ENCODE measurements around the gene MPP1.
A peak's percentile ranks its signal among the peaks of the same experiment; 100 is the strongest.
"Not testable (repeated sequence)": the region's sequence is repeated elsewhere in the genome, so short reads cannot be mapped to it uniquely, and the experiment has no call there.

The MPP1 gene

GRCh38 chrX:154804957-154805695 is at the start of gene MPP1:
Gene MPP1, minus strand, starts transcription at chrX:154805485. Its CDS starts 112 bp downstream, at chrX:154805373.
- DNase-seq (ENCODE audit: low read depth in 2 of 2): peak; percentile 15 to 16

DNA sequence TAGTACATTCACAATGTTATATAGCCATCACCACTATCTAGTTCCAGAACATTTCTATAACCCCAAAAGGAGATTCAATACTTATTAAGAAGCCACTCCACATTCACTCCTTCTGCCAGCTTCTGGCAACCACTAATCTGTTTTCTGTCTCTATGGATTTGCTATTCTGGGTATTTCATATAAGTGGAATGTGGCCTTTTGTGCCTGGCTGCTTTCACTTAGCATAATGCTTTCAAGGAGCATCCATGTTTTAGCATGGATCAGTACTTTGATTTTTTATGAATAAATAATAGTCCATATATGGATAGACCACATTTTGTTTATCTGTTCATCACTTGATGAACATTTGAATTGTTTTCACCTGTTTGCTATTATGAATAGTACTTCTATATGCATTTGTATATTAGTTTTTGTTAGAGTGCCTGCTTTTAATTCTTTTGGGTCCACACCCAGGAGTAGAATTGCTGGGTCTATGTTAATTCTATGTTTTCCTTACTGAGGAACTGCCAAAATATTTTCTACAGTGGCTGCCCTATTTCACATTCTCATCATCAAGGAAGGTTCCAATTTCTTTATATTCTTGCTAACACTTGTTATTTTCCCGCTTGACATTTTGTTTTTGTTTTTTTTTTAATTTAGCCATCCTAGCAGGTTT is 45.8 kb upstream of the MPP1 start:
- DNase-seq (ENCODE audit: low read depth in 2 of 2): no peak

GRCh38 chrX:154840856-154841255 is 35.6 kb upstream of the MPP1 start:
- DNase-seq (ENCODE audit: low read depth in 2 of 2): peak; percentile 42 to 47

DNA sequence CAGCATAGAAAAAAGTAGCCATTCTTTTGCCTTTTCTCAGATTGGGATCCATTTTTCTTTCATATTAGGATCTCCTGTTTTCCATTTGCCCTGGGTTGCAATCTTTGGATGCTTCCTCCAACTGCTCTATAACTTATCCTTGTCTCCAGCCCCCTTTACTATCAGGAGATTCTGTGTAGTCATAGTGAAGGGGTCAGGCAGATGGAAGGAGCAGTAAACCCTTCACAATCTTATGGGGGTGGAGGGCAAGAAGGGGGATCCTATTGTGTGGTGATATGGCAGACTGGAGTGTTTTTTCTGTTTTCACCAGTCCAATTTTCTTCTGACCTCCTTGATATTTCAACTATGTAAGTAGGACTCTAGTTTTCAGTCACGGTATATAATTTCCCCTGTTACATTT is 30.9 kb upstream of the MPP1 start:
- DNase-seq (ENCODE audit: low read depth in 2 of 2): no peak

- no peak for DNase-seq (ENCODE audit: low read depth in 2 of 2)
These were observed 29.3 kb upstream of the MPP1 start, which contains the start of gene SMIM9 for GRCh38 chrX:154834562-154834961. Gene SMIM9, minus strand, starts transcription at chrX:154834662. Its CDS starts 3,806 bp downstream, at chrX:154830856.

GRCh38 chrX:154833746-154834274 is 28.5 kb upstream of the MPP1 start:
- no peak for DNase-seq (ENCODE audit: low read depth in 2 of 2)

DNA sequence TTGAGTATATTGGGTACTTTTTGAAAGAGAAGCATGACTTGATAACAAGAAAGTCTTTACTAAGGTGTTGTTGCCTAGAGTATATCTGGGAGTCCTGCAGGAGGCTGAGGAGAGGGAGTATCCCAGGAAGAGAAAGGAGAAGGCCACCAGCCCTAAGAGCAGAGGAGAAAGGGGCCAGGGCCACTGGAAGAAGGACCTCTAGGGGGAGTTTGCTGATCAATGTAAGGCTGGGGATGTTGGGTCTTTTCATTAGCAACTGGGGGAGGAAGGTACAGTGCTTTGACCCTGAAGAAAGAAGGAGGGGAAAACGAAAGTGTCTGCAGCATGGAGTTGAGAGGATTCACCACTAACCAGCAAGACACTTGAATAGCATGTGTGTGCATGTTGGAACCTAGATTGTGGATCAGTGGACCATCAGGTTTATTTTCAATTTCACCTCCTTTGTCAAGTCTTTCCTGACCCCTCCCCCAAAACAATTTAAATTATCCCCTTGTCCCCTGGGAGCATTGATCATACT is 24.7 kb upstream of the MPP1 start:
- no peak for DNase-seq (ENCODE audit: low read depth in 2 of 2)

GRCh38 chrX:154829134-154829533 is 23.8 kb upstream of the MPP1 start:
- DNase-seq (ENCODE audit: low read depth in 2 of 2): no peak

- no peak for DNase-seq (ENCODE audit: low read depth in 2 of 2)
These were observed 22.7 kb upstream of the MPP1 start for GRCh38 chrX:154828016-154828408.

- no peak for DNase-seq (ENCODE audit: low read depth in 2 of 2)
These were observed 22.1 kb upstream of the MPP1 start for GRCh38 chrX:154827194-154828015.

- DNase-seq (ENCODE audit: low read depth in 2 of 2): not testable (repeated sequence)
These were observed 20.3 kb upstream of the MPP1 start for GRCh38 chrX:154825586-154825985.

GRCh38 chrX:154824638-154825037 is 19.4 kb upstream of the MPP1 start:
- no peak for DNase-seq (ENCODE audit: low read depth in 2 of 2)

- DNase-seq (ENCODE audit: low read depth in 2 of 2): no peak
These were observed 16.7 kb upstream of the MPP1 start for GRCh38 chrX:154822029-154822428.

- DNase-seq (ENCODE audit: low read depth in 2 of 2): no peak
These were observed 16.2 kb upstream of the MPP1 start for GRCh38 chrX:154821523-154821922.

GRCh38 chrX:154819771-154820341 is 14.6 kb upstream of the MPP1 start:
- no peak for DNase-seq (ENCODE audit: low read depth in 2 of 2)

DNA sequence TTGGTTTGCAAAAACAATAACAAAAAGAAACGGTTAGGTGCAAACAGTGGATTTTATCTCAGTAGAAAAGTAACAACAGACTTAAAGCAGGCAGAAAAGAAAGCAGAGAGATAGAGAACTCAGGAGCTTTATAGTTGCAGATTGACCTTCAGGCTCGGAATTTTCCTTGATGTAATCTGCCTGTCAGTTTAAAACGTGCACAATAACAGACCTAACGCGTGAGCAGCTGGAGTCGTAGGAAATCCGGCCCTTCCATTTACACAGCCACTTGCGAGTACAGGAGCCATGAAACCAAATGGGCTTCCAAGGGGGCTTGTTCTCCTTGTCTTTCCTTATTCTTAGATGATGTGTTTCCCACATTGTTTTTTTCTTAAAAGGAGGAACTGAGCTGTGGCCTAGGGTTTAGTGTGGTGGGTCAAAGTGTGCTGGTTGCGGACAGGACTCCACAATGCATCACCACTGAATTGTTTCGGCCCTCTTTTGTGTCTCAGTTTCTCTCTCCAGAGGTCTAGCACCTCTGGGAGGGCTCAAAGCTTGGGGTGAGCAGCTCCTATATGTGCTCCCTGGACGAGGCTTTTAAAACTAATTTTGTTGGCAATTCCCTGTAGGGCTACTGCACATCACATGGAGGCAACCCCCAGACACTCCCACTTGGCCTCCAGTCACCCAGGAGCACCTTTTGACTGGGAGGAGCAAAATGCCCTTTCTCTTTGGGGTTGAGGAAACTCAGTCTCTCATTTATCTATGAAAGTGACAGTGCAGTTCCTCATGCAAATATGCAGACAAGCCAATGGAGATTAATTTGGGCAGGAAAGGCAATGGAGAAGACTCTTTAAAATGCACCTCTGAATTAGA is 13.9 kb upstream of the MPP1 start:
- DNase-seq (ENCODE audit: low read depth in 2 of 2): no peak

DNA sequence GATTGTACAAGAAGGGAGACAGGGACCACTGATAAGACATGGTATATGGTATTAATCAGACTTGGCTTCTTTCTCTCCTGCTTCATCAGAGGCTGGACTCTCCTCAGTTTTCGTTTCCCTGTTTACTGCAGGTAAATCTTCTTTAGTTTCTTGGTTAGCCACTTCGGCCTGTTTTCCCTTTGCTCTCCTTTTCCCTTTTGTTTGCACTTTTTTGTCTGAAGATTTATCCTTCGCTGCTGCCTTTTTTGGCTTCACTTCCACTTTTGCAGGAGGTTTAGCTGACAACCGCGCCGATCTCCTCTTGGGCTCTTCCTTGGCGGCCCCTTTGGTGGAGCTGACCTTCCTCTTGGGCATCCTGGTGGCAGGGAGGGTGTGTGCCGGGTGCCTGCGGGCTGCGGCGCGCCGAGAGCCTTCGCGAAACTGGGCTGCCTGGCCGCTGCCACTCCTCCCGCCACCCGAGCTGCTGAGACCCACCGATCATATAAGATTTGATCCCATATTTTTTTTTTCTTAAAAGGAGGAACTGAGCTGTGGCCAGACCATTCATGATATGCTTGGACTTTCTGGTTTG is 11.8 kb upstream of the MPP1 start:
- not testable (repeated sequence) for DNase-seq (ENCODE audit: low read depth in 2 of 2)

- DNase-seq (ENCODE audit: low read depth in 2 of 2): not testable (repeated sequence)
These were observed 11.1 kb upstream of the MPP1 start for GRCh38 chrX:154816326-154816898.

GRCh38 chrX:154815274-154815818 is 10.1 kb upstream of the MPP1 start:
- no peak for DNase-seq (ENCODE audit: low read depth in 2 of 2)

DNA sequence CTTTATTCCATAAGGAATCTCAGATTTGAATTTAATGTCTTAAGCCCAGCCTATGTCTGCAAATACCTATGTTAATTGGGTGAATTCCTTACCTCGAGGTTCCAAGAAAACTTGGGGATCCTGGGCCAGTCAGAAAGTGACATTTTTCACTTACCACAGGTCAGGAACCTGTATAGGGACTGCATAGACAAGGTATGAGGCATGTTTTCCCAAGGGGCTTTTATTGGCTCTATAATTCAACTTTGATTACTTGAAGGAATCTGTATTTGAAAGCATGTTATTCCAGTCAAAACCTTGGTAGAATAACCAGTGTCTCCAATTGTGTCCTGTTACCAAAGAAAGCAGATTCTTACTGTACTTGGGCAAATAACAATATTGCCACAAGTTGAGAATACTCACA is 8.5 kb upstream of the MPP1 start:
- DNase-seq (ENCODE audit: low read depth in 2 of 2): no peak

All from fibroblast of skin of left biceps (primary cell).